ENCODE data around the gene SSH2.

DNA sequence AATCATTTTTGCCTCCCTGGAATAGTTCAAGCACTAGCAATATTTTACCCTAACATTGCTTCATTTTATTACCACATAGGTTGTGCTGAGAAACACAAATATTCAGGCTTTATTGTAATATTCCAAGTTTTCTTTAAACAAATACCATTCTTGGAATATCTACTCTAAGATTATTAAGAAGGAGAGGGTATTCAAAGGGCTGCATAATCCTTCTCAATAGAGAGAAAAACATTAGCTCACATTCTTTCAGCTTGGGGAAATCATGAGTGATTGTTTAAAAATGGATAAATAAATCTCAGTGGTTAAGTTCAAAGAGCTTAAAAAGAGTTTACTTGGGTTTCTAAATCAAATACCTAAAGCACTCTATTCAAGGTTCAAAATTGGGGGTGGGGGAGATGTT is 195.4 kb downstream of the SSH2 start:
- TF ChIP-seq CTCF (IDR thresholded peaks at IDR 0.05) (no peak), POLR2A (IDR thresholded peaks at IDR 0.05; ENCODE audit: low read depth) (no peak)
